Activated T-helper 1 cell treated with anti-CD3 and anti-CD28 coated beads, Interleukin-2, amount 50 U/mL, for 16 hours (primary cell): ENCODE measurements around the gene IFNLR1.
A peak's percentile ranks its signal among the peaks of the same experiment; 100 is the strongest.

Experiments
- DNase-seq, 2 donors: peaks; one replicate each; pipeline ENCODE4 v3.0.0-alpha.2; 2020; ENCODE audit warnings: low read depth in 1 of 2, low spot score in 1 of 2

The IFNLR1 gene

GRCh38 chr1:24206083-24206464, 19.0 kb upstream of the IFNLR1 start:
- no peak for DNase-seq

- DNase-seq, result no peak
These were observed 18.4 kb upstream of the IFNLR1 start for GRCh38 chr1:24205345-24206082.

GRCh38 chr1:24204116-24204515, 17.0 kb upstream of the IFNLR1 start:
- DNase-seq, result no peak

GRCh38 chr1:24203404-24203803, 16.3 kb upstream of the IFNLR1 start:
- peak in 1 of 2 donors; percentile 9 for DNase-seq

- no peak for DNase-seq
These were observed 15.9 kb upstream of the IFNLR1 start for GRCh38 chr1:24202987-24203386.

- no peak for DNase-seq
These were observed 15.5 kb upstream of the IFNLR1 start for GRCh38 chr1:24202556-24202955.

- peak; percentile 18 to 27 for DNase-seq
These were observed 14.9 kb upstream of the IFNLR1 start for GRCh38 chr1:24201941-24202440.

GRCh38 chr1:24199291-24199900, 12.3 kb upstream of the IFNLR1 start:
- DNase-seq, result peak; percentile 51 to 62

- no peak for DNase-seq
These were observed 11.7 kb upstream of the IFNLR1 start for GRCh38 chr1:24198766-24199165.

GRCh38 chr1:24195874-24196273, 8.8 kb upstream of the IFNLR1 start:
- no peak for DNase-seq

GRCh38 chr1:24195136-24195535, 8.0 kb upstream of the IFNLR1 start:
- DNase-seq, result no peak

GRCh38 chr1:24193046-24193445, 6.0 kb upstream of the IFNLR1 start:
- DNase-seq, result no peak

GRCh38 chr1:24191860-24192259, 4.8 kb upstream of the IFNLR1 start:
- no peak for DNase-seq

GRCh38 chr1:24190983-24191461, 3.9 kb upstream of the IFNLR1 start:
- DNase-seq, result no peak

- DNase-seq, result no peak
These were observed 2.4 kb upstream of the IFNLR1 start for GRCh38 chr1:24189528-24189927.

- DNase-seq, result no peak
These were observed 437 bp downstream of the IFNLR1 start for GRCh38 chr1:24186711-24186992.

GRCh38 chr1:24186031-24186710, 918 bp downstream of the IFNLR1 start:
- no peak for DNase-seq

- no peak for DNase-seq
These were observed 2.0 kb downstream of the IFNLR1 start for GRCh38 chr1:24185076-24185475.

GRCh38 chr1:24182061-24182460, 5.0 kb downstream of the IFNLR1 start:
- no peak for DNase-seq

GRCh38 chr1:24181619-24182018, 5.5 kb downstream of the IFNLR1 start:
- DNase-seq, result no peak

- DNase-seq, result no peak
These were observed 6.4 kb downstream of the IFNLR1 start for GRCh38 chr1:24180676-24181075.

GRCh38 chr1:24179251-24179840, 7.7 kb downstream of the IFNLR1 start:
- no peak for DNase-seq
